ENCODE results near the gene ENTPD2. TPM values are rescaled to one million over a fixed set of nuclear protein-coding genes. Genes with fewer than 3 reads are reported as not detected.
A peak's percentile ranks its signal among the peaks of the same experiment; 100 is the strongest.
"Not testable (repeated sequence)": the region's sequence is repeated elsewhere in the genome, so short reads cannot be mapped to it uniquely, and the experiment has no call there.

Gene ENTPD2
- total and polyA plus RNA-seq, 12 donors: 0.28 to 1.7 (median 0.49) TPM; not detected in 6

DNA sequence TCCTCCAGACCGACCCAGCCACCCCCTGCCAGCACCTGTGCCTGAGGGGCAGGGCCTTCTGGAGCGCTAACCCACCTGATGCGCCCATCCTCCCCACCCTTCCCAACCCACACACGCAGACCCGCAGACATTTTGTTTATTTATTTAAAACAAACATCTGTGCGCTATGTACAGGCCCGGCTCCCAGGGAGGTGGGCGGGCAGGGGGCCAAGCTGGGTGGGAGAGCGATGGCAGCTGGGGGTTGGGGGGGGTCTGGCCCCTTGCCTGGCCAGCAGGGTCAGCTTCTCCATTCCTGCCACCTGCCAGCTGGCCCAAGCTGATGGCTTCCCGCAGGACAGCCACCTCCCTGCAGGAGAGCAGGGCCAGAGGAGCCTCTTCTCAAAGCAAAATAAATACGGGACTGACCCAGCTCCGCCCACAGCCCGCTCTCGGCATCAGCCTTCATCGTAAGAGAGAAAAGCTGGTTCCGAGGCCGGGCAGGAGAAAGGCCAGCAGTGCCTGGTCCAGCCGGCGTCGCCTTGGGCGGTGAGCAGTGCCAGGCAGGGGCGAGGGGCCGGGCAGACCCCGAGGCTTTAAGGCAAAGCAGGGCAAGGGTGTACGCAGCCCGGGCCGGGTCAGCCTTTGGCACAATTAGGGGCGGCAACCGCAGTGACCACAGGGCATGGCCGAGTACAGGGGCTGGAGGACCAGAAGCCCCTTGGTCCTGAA lies 46.6 kb downstream of the ENTPD2 start:
- no peak for DNase-seq
- peaks cover 0 to 14% of the 10 kb centered on the region in 2 donors for H3K36me3 ChIP-seq (replicated peaks in 1 of 2)

DNA sequence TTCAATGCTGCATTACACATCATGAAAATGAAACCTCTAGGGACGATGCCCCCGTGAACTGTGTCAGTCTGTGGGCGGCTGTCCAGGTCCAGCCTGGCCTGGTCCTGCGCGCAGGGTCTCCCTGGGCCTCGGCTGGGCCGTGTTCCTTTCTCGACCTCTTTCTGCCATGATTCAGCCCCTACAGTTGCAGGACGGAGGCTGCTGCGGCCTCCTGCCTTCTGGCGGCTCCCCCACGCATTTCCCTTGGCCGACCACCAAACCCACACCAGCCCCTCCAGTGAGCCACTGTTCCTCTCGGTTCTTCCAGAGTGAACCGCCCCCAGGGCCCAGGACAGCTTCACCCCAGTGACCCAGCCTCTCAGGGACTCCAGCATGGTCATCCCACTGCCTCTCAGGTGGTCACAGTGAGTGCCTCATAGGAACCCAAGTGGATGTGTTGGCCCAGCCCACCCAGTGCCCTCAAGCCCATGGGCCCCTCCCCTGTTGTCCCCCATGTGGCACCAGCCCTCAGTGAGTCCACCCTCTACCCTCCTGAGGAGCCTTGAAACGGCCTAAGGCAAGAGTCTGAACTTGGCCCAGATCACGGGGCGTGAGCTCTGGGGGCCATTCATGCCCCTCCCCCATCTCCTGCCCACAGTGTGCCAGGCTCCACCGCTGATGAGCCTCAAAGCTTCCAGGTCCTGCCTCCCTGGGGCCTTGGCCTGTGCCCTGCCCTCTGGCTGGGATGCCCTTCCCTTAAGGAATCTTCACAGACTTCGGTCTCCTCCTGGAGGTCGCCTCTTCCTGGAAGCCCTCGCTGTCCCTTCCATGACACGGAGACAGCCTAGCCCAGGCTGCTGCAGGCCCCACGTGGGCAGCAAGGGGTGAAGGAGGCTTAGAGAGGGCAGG lies 47.5 kb downstream of the ENTPD2 start:
- intact Hi-C loops (cut with DNase I): no loop called here
- no peak for TF ChIP-seq CTCF (IDR thresholded peaks at IDR 0.05)
- TF ChIP-seq POLR2A (IDR thresholded peaks at IDR 0.05): no peak
- Histone ChIP-seq H3K4me1 (replicated peaks in 1 of 2) (no peaks in the 10 kb centered on the region), H3K36me3 (replicated peaks in 1 of 2) (peaks cover 0 to 8% of the 10 kb centered on the region in 2 donors), H3K27me3 (no peaks in the 10 kb centered on the region), H3K9me3 (replicated peaks in 1 of 3) (no peaks in the 10 kb centered on the region), H3K4me3 (no peak overlapping the region), H3K27ac (no peak overlapping the region)
- WGBS, 4 donors: 65 to 70% (median 66%) methylated on average over 18 to 24 of the region's 24 CpGs
- no peak for DNase-seq

More for the DNA sequence above, 46.6 kb downstream of the ENTPD2 start:
- Histone ChIP-seq H3K4me3 (no peak overlapping the region), H3K27me3 (no peaks in the 10 kb centered on the region), H3K9me3 (replicated peaks in 1 of 3) (no peaks in the 10 kb centered on the region), H3K27ac (no peak overlapping the region), H3K4me1 (replicated peaks in 1 of 2) (no peaks in the 10 kb centered on the region)
- intact Hi-C loops (cut with DNase I): no loop called here
- 85 to 88% (median 86%) methylated on average over 27 to 30 of the region's 30 CpGs for WGBS, 4 donors
- TF ChIP-seq POLR2A (IDR thresholded peaks at IDR 0.05) (no peak), CTCF (IDR thresholded peaks at IDR 0.05) (no peak)

- peak in 2 of 7 donors; percentile 41 to 67 for DNase-seq
- H3K9me3 ChIP-seq (replicated peaks in 1 of 3); H3K36me3 ChIP-seq (replicated peaks in 1 of 2); H3K27me3 ChIP-seq; H3K4me3 ChIP-seq; intact Hi-C loops (cut with DNase I); H3K4me1 ChIP-seq (replicated peaks in 1 of 2); H3K27ac ChIP-seq: not testable (repeated sequence)
- 37 to 93% (median 38%) methylated on average over 4 to 17 of the region's 17 CpGs for WGBS, 4 donors
- TF ChIP-seq CTCF (IDR thresholded peaks at IDR 0.05): peak in 5 of 6 experiments; percentile 21 to 63 (median 54)
Measured at GRCh38 chr9:137004285-137004684, 49.6 kb downstream of the ENTPD2 start.

GRCh38 chr9:137002646-137003041 lies 51.2 kb downstream of the ENTPD2 start:
- Histone ChIP-seq H3K27ac (no peak overlapping the region), H3K27me3 (no peaks in the 10 kb centered on the region), H3K4me3 (no peak overlapping the region), H3K4me1 (replicated peaks in 1 of 2) (no peaks in the 10 kb centered on the region), H3K36me3 (replicated peaks in 1 of 2) (no peaks in the 10 kb centered on the region), H3K9me3 (replicated peaks in 1 of 3) (no peaks in the 10 kb centered on the region)
- intact Hi-C loops (cut with DNase I): no loop called here
- WGBS, 4 donors: 79 to 84% (median 79%) methylated on average over 7 to 10 of the region's 10 CpGs
- no peak for DNase-seq
- TF ChIP-seq POLR2A (IDR thresholded peaks at IDR 0.05) (no peak), CTCF (IDR thresholded peaks at IDR 0.05) (no peak)

Measured in adrenal gland (tissue), 12 donors.